GM12878 (cell line): ENCODE measurements around the gene MLPH. TPM values are rescaled to one million over a fixed set of nuclear protein-coding genes. Genes with fewer than 3 reads are reported as not detected.

ENCODE experiments used
- ATAC-seq: fragments of 200-7000 bp; cut with Tn5 transposase; 3 replicates; pipeline ENCODE4 v1.9.1; 2020; ENCODE audit warnings: mild to moderate bottlenecking, moderate library complexity
- BruUV-seq: library from RNA; stranded (reverse); fragments of 400-500 nt; replicated peaks from 2 replicates; lab custom pipeline; 2021; lab: Mats Ljungman, UMichigan
- CTCF ChIA-PET: fragments of 300-600 bp; sonication (Branson Sonifier 250); formaldehyde crosslinking; extraction: SDS; loops from one replicate; lab custom pipeline; 2021; ENCODE audit warnings: inconsistent platforms; lab: Yijun Ruan, JAX
- POLR2A ChIA-PET: fragments of 350-600 bp; formaldehyde crosslinking; extraction: SDS; loops from one replicate; lab custom pipeline; 2021; ENCODE audit warnings: inconsistent platforms; lab: Charles Lee
- RAD21 ChIA-PET: fragments of 300-600 bp; sonication (Branson Sonifier 250); formaldehyde crosslinking; loops from one replicate; lab custom pipeline; 2023; ENCODE audit warnings: antibody characterized with exemption; ENCODE audit not compliant: unreplicated experiment; lab: Charles Lee
- SMC1A ChIA-PET: fragments of 300-600 bp; sonication (Branson Sonifier 250); formaldehyde crosslinking; loops from one replicate; lab custom pipeline; 2023; ENCODE audit not compliant: unreplicated experiment, uncharacterized antibody; lab: Charles Lee
- DNase-seq: peaks from one replicate; pipeline ENCODE4 v3.0.0-alpha.2; 2011; ENCODE audit warnings: low read depth, low spot score
- FAIRE-seq: peaks from 3 replicates; lab custom pipeline; 2011; peaks lifted over from hg19 to GRCh38; lab: Jason Lieb, UNC
- H2AFZ ChIP-seq: 2 replicates; pipeline ENCODE4 v1.6.0; 2011; ENCODE audit warnings: low read depth, low read length, control low read depth; ENCODE audit not compliant: control insufficient read depth
- H3K27ac ChIP-seq: 2 replicates; pipeline ENCODE4 v1.5.1; 2011; ENCODE audit warnings: control low read depth; ENCODE audit not compliant: control insufficient read depth, insufficient read depth
- H3K27me3 ChIP-seq, 2 experiments: replicated peaks in 1 of 2; 2 replicates each; pipeline versions ENCODE4 v1.6.0 to v1.6.1; 2011; ENCODE audit warnings: low read length in 1 of 2; ENCODE audit not compliant: control insufficient read depth in 2 of 2, insufficient read depth in 2 of 2
- H3K36me3 ChIP-seq, 2 experiments: 2 replicates each; pipeline ENCODE4 v1.5.1; 2011; ENCODE audit warnings: low read length in 1 of 2; ENCODE audit not compliant: control insufficient read depth in 2 of 2, insufficient read depth in 2 of 2
- H3K4me1 ChIP-seq: 2 replicates; pipeline ENCODE4 v1.6.1; 2011; ENCODE audit warnings: mild to moderate bottlenecking, low read length, moderate library complexity, mixed read lengths; ENCODE audit not compliant: control insufficient read depth, insufficient read depth
- H3K4me2 ChIP-seq: 2 replicates; pipeline ENCODE4 v1.6.0; 2011; ENCODE audit warnings: control low read depth; ENCODE audit not compliant: control insufficient read depth, insufficient read depth
- H3K4me3 ChIP-seq: fragments of 200-600 bp; sonication (generic); 2 replicates; pipeline ENCODE4 v1.5.1; 2016
- H3K79me2 ChIP-seq: 2 replicates; pipeline ENCODE4 v1.6.0; 2011; ENCODE audit warnings: low read length; ENCODE audit not compliant: control insufficient read depth, insufficient read depth
- H3K9ac ChIP-seq: 2 replicates; pipeline ENCODE4 v1.8.0; 2011; ENCODE audit warnings: low read length, control low read depth, mixed read lengths; ENCODE audit not compliant: control insufficient read depth, insufficient read depth
- H3K9me3 ChIP-seq: replicated peaks from 3 replicates; pipeline ENCODE4 v1.5.1; 2011; ENCODE audit warnings: mild to moderate bottlenecking, low read length; ENCODE audit not compliant: control insufficient read depth, insufficient read depth
- H4K20me1 ChIP-seq: 2 replicates; pipeline ENCODE4 v1.6.0; 2011; ENCODE audit not compliant: control insufficient read depth, insufficient read depth
- ATF2 ChIP-seq: IDR thresholded peaks from 2 replicates; pipeline ENCODE4 v1.6.1; 2012; ENCODE audit warnings: low read length, inconsistent platforms
- ATF3 ChIP-seq: IDR thresholded peaks from 2 replicates; pipeline ENCODE4 v1.6.1; 2011; ENCODE audit warnings: low read depth, mild to moderate bottlenecking, low read length, moderate library complexity, borderline replicate concordance; ENCODE audit errors: extremely low read depth
- EP300 ChIP-seq, 2 experiments: fragments of 150-350 bp in 1 of 2; IDR thresholded peaks; 2 replicates each; pipeline ENCODE4 v1.6.1; 2011 to 2012; ENCODE audit warnings: low read depth in 2 of 2, low read length in 2 of 2, borderline replicate concordance in 1 of 2, improper control_type of control experiment in 1 of 2, inconsistent platforms in 1 of 2; ENCODE audit not compliant: control insufficient read depth in 1 of 2
- IRF5 ChIP-seq: fragments of 450-650 bp; IDR thresholded peaks from 2 replicates; pipeline ENCODE4 v1.6.1; 2017; ENCODE audit warnings: borderline replicate concordance
- JUNB ChIP-seq: IDR thresholded peaks from 2 replicates; pipeline ENCODE4 v1.6.1; 2016; ENCODE audit warnings: antibody characterized with exemption, mild to moderate bottlenecking
- PKNOX1 ChIP-seq: fragments of 450-650 bp; IDR thresholded peaks from 2 replicates; pipeline ENCODE4 v1.6.1; 2016; ENCODE audit warnings: mild to moderate bottlenecking
- SMAD1 ChIP-seq: fragments of 450-650 bp; IDR thresholded peaks from 2 replicates; pipeline ENCODE4 v1.6.1; 2018; ENCODE audit warnings: mild to moderate bottlenecking, low read depth; ENCODE audit not compliant: partially characterized antibody
- SMAD5 ChIP-seq: IDR thresholded peaks from 2 replicates; pipeline ENCODE4 v1.6.1; 2016; ENCODE audit warnings: antibody characterized with exemption, low read depth
- SUPT20H ChIP-seq: IDR thresholded peaks from 2 replicates; pipeline ENCODE4 v1.6.1; 2011; ENCODE audit warnings: low read depth, mild to moderate bottlenecking, low read length, moderate library complexity, borderline replicate concordance; ENCODE audit not compliant: control insufficient read depth
- USF1 ChIP-seq: IDR thresholded peaks from 2 replicates; pipeline ENCODE4 v1.6.1; 2011; ENCODE audit warnings: borderline replicate concordance, low read depth, mild to moderate bottlenecking, moderate library complexity, mixed read lengths, low read length; ENCODE audit not compliant: insufficient read depth; ENCODE audit errors: extremely low read length
- ZNF592 ChIP-seq: fragments of 450-650 bp; IDR thresholded peaks from 2 replicates; pipeline ENCODE4 v1.6.1; 2017; ENCODE audit warnings: mild to moderate bottlenecking, moderate library complexity
- WGBS: methylation state at CpG from one replicate; pipeline ENCODE4 v1.1.6; 2016; ENCODE audit warnings: low lambda C conversion rate; ENCODE audit not compliant: insufficient replicate concordance, insufficient coverage; ENCODE audit errors: missing lambda C conversion rate; 5-methylcytosine and 5-hydroxymethylcytosine counted together
- in situ Hi-C: fragments of 300-500 bp; cut with MboI; formaldehyde crosslinking; loops from 9 replicates; pipeline ENCODE4 v1.14.3; 2018; ENCODE audit warnings: mixed read lengths
- intact Hi-C: fragments of 100-400 bp; cut with micrococcal nuclease; formaldehyde crosslinking; loops from one replicate; pipeline ENCODE4 v1.14.2; 2022; ENCODE audit not compliant: unreplicated experiment
- polyA plus RNA-seq, 11 experiments: library from polyadenylated mRNA; depleted of rRNA in 4 of 11; unstranded in 6 of 11; stranded (reverse) in 5 of 11; fragments of >200 nt; fragmentation: Nextera tagmentation in 4 of 11; fragmentation: Illumina TruSeq in 1 of 11; extraction: Ambion mirVana in 4 of 11; extraction: Trizol in 1 of 11; gene quantifications; 1 replicate in 1 of 11; 2 replicates in 10 of 11; pipeline versions ENCODE4 v1.2.1 to v1.2.3, GENCODE V29; 2011 to 2016; ENCODE audit warnings: inconsistent platforms in 2 of 11, missing spikeins in 2 of 11, low read depth in 1 of 11
- total RNA-seq, 4 experiments: library from RNA; depleted of rRNA in 3 of 4; stranded (reverse); fragments of >200 nt in 3 of 4; fragmentation: Illumina TruSeq in 1 of 4; extraction: Trizol in 1 of 4; gene quantifications; 2 replicates each; pipeline versions ENCODE4 v1.2.1 to v1.2.3, GENCODE V29; 2013 to 2021

The MLPH gene
- total and polyA plus RNA-seq, 10 of the 15 experiments (the other 5 are each of a cell fraction or from before 2014, with no cell fraction given) = 0.16 to 0.85 TPM; not detected in 8

- H3K4me2 ChIP-seq = no peak overlapping the region
- TF ChIP-seq IRF5 (no peak), ATF3 (no peak), SMAD5 (no peak), ATF2 (no peak), ZNF592 (no peak), SMAD1 (no peak), PKNOX1 (no peak), USF1 (no peak), JUNB (no peak), SUPT20H (no peak), EP300 (IDR thresholded peaks at IDR 0.05; ENCODE audit: borderline replicate concordance in 1 of 2, control insufficient read depth in 1 of 2, low read depth in 2 of 2, low read length in 2 of 2) (no peak)
Observed at GRCh38 chr2:237597196-237598145, 110.4 kb downstream of the MLPH start.

More at GRCh38 chr2:237597196-237598145, 110.4 kb downstream of the MLPH start:
- Histone ChIP-seq H3K36me3 (no peaks in the 10 kb centered on the region), H3K4me3 (no peak overlapping the region), H3K9me3 (no peaks in the 10 kb centered on the region), H3K79me2 (no peaks in the 10 kb centered on the region), H4K20me1 (no peaks in the 10 kb centered on the region), H3K9ac (no peak overlapping the region), H3K27ac (no peak overlapping the region), H3K4me1 (no peaks in the 10 kb centered on the region), H3K27me3 (no peaks in the 10 kb centered on the region; a peak in 1 of 4 replicates), H2AFZ (no peak overlapping the region)
- ChIA-PET SMC1A (interaction anchor here (1.3 kb wide), 1 partner anchor 11 kb away, joined by 3 read pairs; no protein-coding TSS in a partner anchor), CTCF (no interaction called here), POLR2A (interaction anchor here (0.6 kb wide), 2 partner anchors 35 to 153 kb away, joined by 3 read pairs; no protein-coding TSS in a partner anchor), RAD21 (interaction anchor here (1.6 kb wide), 1 partner anchor 25 kb away, joined by 4 read pairs; no protein-coding TSS in a partner anchor)
- BruUV-seq = no TSS peak
- in situ Hi-C loops (no loop called here), intact Hi-C loops (no loop called here)
- DNase-seq (no peak), FAIRE-seq (no peak), ATAC-seq (no peak)
- 38% methylated on average over 25 of the region's 29 CpGs for WGBS
